OCI-M1 (cell line): ENCODE measurements around the gene EPM2A.

Source experiments
- DNase-seq: peaks from one replicate; lab custom pipeline; 2025; lab: John Stamatoyannopoulos, UW

EPM2A gene

GRCh38 chr6:145670311-145670710, 65.0 kb downstream of the EPM2A start:
- DNase-seq: no peak

- no peak for DNase-seq
Measured at GRCh38 chr6:145669627-145670034, 65.7 kb downstream of the EPM2A start.

GRCh38 chr6:145668844-145669243, 66.5 kb downstream of the EPM2A start:
- DNase-seq: no peak

GRCh38 chr6:145660676-145661075, 74.6 kb downstream of the EPM2A start:
- DNase-seq: no peak

GRCh38 chr6:145656128-145656527, 79.2 kb downstream of the EPM2A start:
- DNase-seq: no peak

- DNase-seq: no peak
Measured at GRCh38 chr6:145652572-145652971, 82.7 kb downstream of the EPM2A start.

GRCh38 chr6:145651988-145652387, 83.3 kb downstream of the EPM2A start:
- no peak for DNase-seq

GRCh38 chr6:145648149-145648548, 87.2 kb downstream of the EPM2A start:
- no peak for DNase-seq

GRCh38 chr6:145647602-145648001, 87.7 kb downstream of the EPM2A start:
- no peak for DNase-seq

- no peak for DNase-seq
Measured at GRCh38 chr6:145643760-145644159, 91.6 kb downstream of the EPM2A start.

- DNase-seq: peak; percentile 93
Measured at GRCh38 chr6:145633981-145634627, 101.2 kb downstream of the EPM2A start.

- DNase-seq: no peak
Measured at GRCh38 chr6:145632971-145633370, 102.3 kb downstream of the EPM2A start.

GRCh38 chr6:145631374-145631773, 103.9 kb downstream of the EPM2A start:
- DNase-seq: no peak

- no peak for DNase-seq
Measured at GRCh38 chr6:145630598-145630997, 104.7 kb downstream of the EPM2A start.

- no peak for DNase-seq
Measured at GRCh38 chr6:145629478-145629877, 105.8 kb downstream of the EPM2A start.

GRCh38 chr6:145627451-145627850, 107.9 kb downstream of the EPM2A start:
- DNase-seq: no peak

GRCh38 chr6:145626857-145627256, 108.5 kb downstream of the EPM2A start:
- DNase-seq: no peak

GRCh38 chr6:145623231-145623630, 112.1 kb downstream of the EPM2A start:
- DNase-seq: no peak

- no peak for DNase-seq
Measured at GRCh38 chr6:145621776-145622175, 113.5 kb downstream of the EPM2A start.

GRCh38 chr6:145620088-145620487, 115.2 kb downstream of the EPM2A start:
- no peak for DNase-seq

- DNase-seq: no peak
Measured at GRCh38 chr6:145609521-145609920, 125.8 kb downstream of the EPM2A start.

- no peak for DNase-seq
Measured at GRCh38 chr6:145608850-145609249, 126.5 kb downstream of the EPM2A start.

GRCh38 chr6:145603991-145604390, 131.3 kb downstream of the EPM2A start:
- no peak for DNase-seq

- no peak for DNase-seq
Measured at GRCh38 chr6:145603424-145603833, 131.9 kb downstream of the EPM2A start.
